Measurements from ENCODE around the gene SPDYE1.
"Not testable (repeated sequence)": the region's sequence is repeated elsewhere in the genome, so short reads cannot be mapped to it uniquely, and the experiment has no call there.

GRCh38 chr7:44018857-44019807, 21.4 kb downstream of the SPDYE1 start:
- TF ChIP-seq, protein P1, sequence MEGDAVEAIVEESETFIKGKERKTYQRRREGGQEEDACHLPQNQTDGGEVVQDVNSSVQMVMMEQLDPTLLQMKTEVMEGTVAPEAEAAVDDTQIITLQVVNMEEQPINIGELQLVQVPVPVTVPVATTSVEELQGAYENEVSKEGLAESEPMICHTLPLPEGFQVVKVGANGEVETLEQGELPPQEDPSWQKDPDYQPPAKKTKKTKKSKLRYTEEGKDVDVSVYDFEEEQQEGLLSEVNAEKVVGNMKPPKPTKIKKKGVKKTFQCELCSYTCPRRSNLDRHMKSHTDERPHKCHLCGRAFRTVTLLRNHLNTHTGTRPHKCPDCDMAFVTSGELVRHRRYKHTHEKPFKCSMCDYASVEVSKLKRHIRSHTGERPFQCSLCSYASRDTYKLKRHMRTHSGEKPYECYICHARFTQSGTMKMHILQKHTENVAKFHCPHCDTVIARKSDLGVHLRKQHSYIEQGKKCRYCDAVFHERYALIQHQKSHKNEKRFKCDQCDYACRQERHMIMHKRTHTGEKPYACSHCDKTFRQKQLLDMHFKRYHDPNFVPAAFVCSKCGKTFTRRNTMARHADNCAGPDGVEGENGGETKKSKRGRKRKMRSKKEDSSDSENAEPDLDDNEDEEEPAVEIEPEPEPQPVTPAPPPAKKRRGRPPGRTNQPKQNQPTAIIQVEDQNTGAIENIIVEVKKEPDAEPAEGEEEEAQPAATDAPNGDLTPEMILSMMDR (IDR thresholded peaks at IDR 0.05), result peak; percentile 42 to 93 (median 76)
- TF ChIP-seq POLR2AphosphoS5 (IDR thresholded peaks at IDR 0.05), result peak; percentile 68 to 82
- TF ChIP-seq EP300 (IDR thresholded peaks at IDR 0.05), result not testable (repeated sequence)

Data from upper lobe of left lung (tissue), 4 donors.